Right lobe of liver (tissue), 6 donors: ENCODE data around the gene ADGRL3. TPM values are rescaled to one million over a fixed set of nuclear protein-coding genes. Genes with fewer than 3 reads are reported as not detected.

ENCODE experiments used
- ATAC-seq, 4 donors: fragments of 200-7000 bp; cut with Tn5 transposase; one replicate each; pipeline ENCODE4 v1.9.1; 2020; ENCODE audit warnings: mild to moderate bottlenecking in 4 of 4, moderate library complexity in 4 of 4
- DNase-seq, 3 donors: peaks; one replicate each; pipeline ENCODE4 v3.0.0-alpha.2; 2020
- H3K27ac ChIP-seq, 3 donors: fragments of 200-600 bp; one replicate each; pipeline ENCODE4 v1.8.0; 2022
- H3K27me3 ChIP-seq, 2 donors: fragments of 200-600 bp; one replicate each; pipeline ENCODE4 v1.8.0; 2022
- H3K36me3 ChIP-seq, 4 donors: fragments of 200-600 bp; sonication (generic) in 1 of 4; one replicate each; pipeline versions ENCODE4 v1.5.1 to v1.8.0; 2017 to 2022; ENCODE audit warnings: control low read depth in 1 of 4
- H3K4me1 ChIP-seq, 4 donors: fragments of 200-600 bp; sonication (generic) in 1 of 4; one replicate each; pipeline versions ENCODE4 v1.5.1 to v1.8.0; 2017 to 2022; ENCODE audit warnings: control low read depth in 1 of 4
- H3K4me3 ChIP-seq, 3 donors: fragments of 200-600 bp; one replicate each; pipeline ENCODE4 v1.8.0; 2022
- H3K9me3 ChIP-seq, 4 donors: fragments of 200-600 bp; sonication (generic) in 1 of 4; one replicate each; pipeline versions ENCODE4 v1.5.1 to v1.8.0; 2017 to 2022; ENCODE audit warnings: control low read depth in 1 of 4
- CTCF ChIP-seq, 4 donors: fragments of 200-600 bp in 3 of 4; fragments of 450-650 bp in 1 of 4; IDR thresholded peaks; one replicate each; pipeline versions ENCODE4 v1.5.1 to v1.8.0; 2016 to 2022; ENCODE audit warnings: antibody characterized with exemption in 4 of 4, mild to moderate bottlenecking in 2 of 4
- POLR2A ChIP-seq: fragments of 450-650 bp; IDR thresholded peaks from one replicate; pipeline ENCODE4 v1.6.1; 2017; ENCODE audit warnings: antibody characterized with exemption, mild to moderate bottlenecking
- WGBS: methylation state at CpG from one replicate; pipeline ENCODE4 v1.1.6; 2018; ENCODE audit warnings: low coverage, low lambda C conversion rate; ENCODE audit not compliant: insufficient coverage; ENCODE audit errors: missing lambda C conversion rate; 5-methylcytosine and 5-hydroxymethylcytosine counted together
- intact Hi-C, 2 donors: fragments of 100-400 bp; cut with DNase I; formaldehyde crosslinking; loops; one replicate each; pipeline versions ENCODE4 v1.11.2 to v1.14.1; 2022
- total RNA-seq, 6 experiments: library from RNA; depleted of rRNA in 2 of 6; stranded (reverse); fragments of >200 nt in 2 of 6; fragmentation: NEBNext Ultra II Directional in 3 of 6; extraction: Animal tissue kit (Norgen Biotek cat#: 25700) in 3 of 6; gene quantifications; one replicate each; pipeline versions ENCODE4 v1.1.0 to v1.2.4, GENCODE V29; 2016 to 2023
- donor health status: DM: no; HTN: yes; CAD: no.
- donor health status: DM: no; HTN: no; CAD: no.
- donor health status: DM: no; HTN: no; CAD: no.
- donor health status: DM: no; HTN: yes; CAD: no.
- donor health status: DM: no; HTN: yes; CAD: no.

ADGRL3 gene
- total RNA-seq, 6 experiments from 2014 or later: 0.06 to 1.1 (median 0.35) TPM

GRCh38 chr4:61663310-61663709 is 463.2 kb downstream of the ADGRL3 start:
- WGBS: 50% methylated on average over 1 of the region's 8 CpGs
- DNase-seq (peak in 1 of 3 donors; percentile 40), ATAC-seq (peak in 1 of 4 donors; percentile 32)
- intact Hi-C loops: no loop called here
- Histone ChIP-seq H3K27ac (no peak overlapping the region), H3K4me1 (no peaks in the 10 kb centered on the region), H3K4me3 (no peak overlapping the region), H3K9me3 (peaks cover 0 to 6% (median 0%) of the 10 kb centered on the region in 4 donors), H3K36me3 (no peaks in the 10 kb centered on the region), H3K27me3 (no peaks in the 10 kb centered on the region)
- no peak for TF ChIP-seq CTCF (IDR thresholded peaks at IDR 0.05)
- no peak for TF ChIP-seq POLR2A

GRCh38 chr4:61665649-61666048 is 465.5 kb downstream of the ADGRL3 start:
- no peak overlapping the region for H3K4me3 ChIP-seq

GRCh38 chr4:61666244-61666643 is 466.1 kb downstream of the ADGRL3 start:
- ATAC-seq (no peak), DNase-seq (no peak)
- no peak overlapping the region for H3K27ac ChIP-seq
- 85% methylated on average over 1 of the region's 1 CpG for WGBS
- no peaks in the 10 kb centered on the region for H3K4me1 ChIP-seq
- intact Hi-C loops: no loop called here
- TF ChIP-seq CTCF (IDR thresholded peaks at IDR 0.05) (no peak), POLR2A (no peak)
- no peaks in the 10 kb centered on the region for H3K36me3 ChIP-seq
- no peaks in the 10 kb centered on the region for H3K27me3 ChIP-seq
- H3K9me3 ChIP-seq: peaks cover 0 to 6% (median 0%) of the 10 kb centered on the region in 4 donors
- no peak overlapping the region for H3K4me3 ChIP-seq

More at GRCh38 chr4:61665649-61666048, 465.5 kb downstream of the ADGRL3 start:
- Histone ChIP-seq H3K36me3 (no peaks in the 10 kb centered on the region), H3K27me3 (no peaks in the 10 kb centered on the region), H3K4me1 (no peaks in the 10 kb centered on the region), H3K27ac (no peak overlapping the region), H3K9me3 (peaks cover 0 to 6% (median 0%) of the 10 kb centered on the region in 4 donors)
- no peak for ATAC-seq
- no peak for TF ChIP-seq CTCF (IDR thresholded peaks at IDR 0.05)
- TF ChIP-seq POLR2A: no peak
- intact Hi-C loops: no loop called here
- DNase-seq: no peak

GRCh38 chr4:61671599-61671998 is 471.5 kb downstream of the ADGRL3 start:
- DNase-seq (no peak), ATAC-seq (no peak)
- H3K4me3 ChIP-seq: no peak overlapping the region
- intact Hi-C loops: no loop called here
- H3K27ac ChIP-seq: no peak overlapping the region
- H3K4me1 ChIP-seq: no peaks in the 10 kb centered on the region
- no peaks in the 10 kb centered on the region for H3K36me3 ChIP-seq
- H3K9me3 ChIP-seq: no peaks in the 10 kb centered on the region
- WGBS: 69% methylated on average over 1 of the region's 1 CpG
- no peaks in the 10 kb centered on the region for H3K27me3 ChIP-seq
- no peak for TF ChIP-seq POLR2A
- no peak for TF ChIP-seq CTCF (IDR thresholded peaks at IDR 0.05)

GRCh38 chr4:61675464-61675863 is 475.3 kb downstream of the ADGRL3 start:
- DNase-seq (no peak), ATAC-seq (no peak)
- Histone ChIP-seq H3K36me3 (no peaks in the 10 kb centered on the region), H3K4me3 (no peak overlapping the region), H3K27me3 (no peaks in the 10 kb centered on the region), H3K27ac (no peak overlapping the region), H3K9me3 (no peaks in the 10 kb centered on the region), H3K4me1 (no peaks in the 10 kb centered on the region)
- no peak for TF ChIP-seq CTCF (IDR thresholded peaks at IDR 0.05)
- no peak for TF ChIP-seq POLR2A
- intact Hi-C loops: no loop called here
- WGBS: 83% methylated on average over 2 of the region's 2 CpGs
